H9 (cell line): Measurements from ENCODE around the gene TRIP6. TPM values are rescaled to one million over a fixed set of nuclear protein-coding genes. Genes with fewer than 3 reads are reported as not detected.

ENCODE experiments used
- DNase-seq: peaks from one replicate; pipeline ENCODE4 v3.0.0-alpha.2; 2017
- H2AFZ ChIP-seq: one replicate; pipeline ENCODE4 v1.6.1; 2013; ENCODE audit warnings: mild to moderate bottlenecking, low read length, control low read depth, moderate library complexity
- H2AK5ac ChIP-seq: 2 replicates; pipeline ENCODE4 v1.6.1; 2013; ENCODE audit warnings: low read length, control low read depth, mixed read lengths; ENCODE audit not compliant: insufficient read length
- H2BK120ac ChIP-seq: one replicate; pipeline ENCODE4 v1.6.1; 2013; ENCODE audit warnings: low read depth, mild to moderate bottlenecking, low read length, control low read depth, inconsistent platforms; ENCODE audit not compliant: poor library complexity, severe bottlenecking
- H2BK12ac ChIP-seq: 2 replicates; pipeline ENCODE4 v1.6.1; 2013; ENCODE audit warnings: low read length, control low read depth, mixed read lengths, low read depth; ENCODE audit not compliant: insufficient read length
- H2BK15ac ChIP-seq: 2 replicates; pipeline ENCODE4 v1.6.1; 2013; ENCODE audit warnings: low read depth, low read length, control low read depth
- H2BK20ac ChIP-seq: one replicate; pipeline ENCODE4 v1.6.1; 2013; ENCODE audit warnings: low read depth, mild to moderate bottlenecking, low read length, control low read depth, inconsistent platforms; ENCODE audit not compliant: poor library complexity, severe bottlenecking
- H2BK5ac ChIP-seq: 2 replicates; pipeline ENCODE4 v1.6.1; 2013; ENCODE audit warnings: low read length, control low read depth, mixed read lengths; ENCODE audit not compliant: insufficient read length
- H3K14ac ChIP-seq: 2 replicates; pipeline ENCODE4 v1.6.1; 2013; ENCODE audit warnings: low read length, control low read depth; ENCODE audit not compliant: insufficient read depth
- H3K18ac ChIP-seq: 2 replicates; pipeline ENCODE4 v1.6.1; 2013; ENCODE audit warnings: low read depth, mild to moderate bottlenecking, mixed read lengths, low read length, control low read depth; ENCODE audit not compliant: insufficient read length
- H3K23ac ChIP-seq: 2 replicates; pipeline ENCODE4 v1.6.1; 2013; ENCODE audit warnings: low read length, control low read depth, mixed read lengths, low read depth; ENCODE audit not compliant: insufficient read length
- H3K23me2 ChIP-seq: 2 replicates; pipeline ENCODE4 v1.6.1; 2013; ENCODE audit warnings: low read depth, mild to moderate bottlenecking, mixed read lengths, low read length, control low read depth; ENCODE audit not compliant: insufficient read length, poor library complexity, severe bottlenecking
- H3K27ac ChIP-seq: 2 replicates; pipeline ENCODE4 v1.5.1; 2013; ENCODE audit warnings: low read length, control low read depth, mixed read lengths, low read depth; ENCODE audit not compliant: insufficient read length
- H3K27me3 ChIP-seq: 2 replicates; pipeline ENCODE4 v1.6.1; 2013; ENCODE audit warnings: low read length, control low read depth, inconsistent platforms; ENCODE audit not compliant: insufficient read depth
- H3K4ac ChIP-seq: 2 replicates; pipeline ENCODE4 v1.6.1; 2013; ENCODE audit warnings: low read depth, mild to moderate bottlenecking, control low read depth, inconsistent platforms, low read length, moderate library complexity
- H3K4me1 ChIP-seq: 2 replicates; pipeline ENCODE4 v1.6.1; 2013; ENCODE audit warnings: low read length, control low read depth, inconsistent platforms; ENCODE audit not compliant: insufficient read depth
- H3K4me2 ChIP-seq: 2 replicates; pipeline ENCODE4 v1.6.1; 2013; ENCODE audit warnings: low read length, control low read depth, mixed read lengths; ENCODE audit not compliant: insufficient read length, insufficient read depth
- H3K56ac ChIP-seq: 2 replicates; pipeline ENCODE4 v1.6.1; 2013; ENCODE audit warnings: low read depth, mild to moderate bottlenecking, mixed read lengths, low read length, control low read depth; ENCODE audit not compliant: insufficient read length
- H3K79me1 ChIP-seq: 2 replicates; pipeline ENCODE4 v1.6.1; 2013; ENCODE audit warnings: low read depth, mild to moderate bottlenecking, moderate library complexity, low read length, control low read depth, inconsistent platforms; ENCODE audit not compliant: insufficient read depth, poor library complexity, severe bottlenecking
- H3K79me2 ChIP-seq: 2 replicates; pipeline ENCODE4 v1.6.1; 2013; ENCODE audit warnings: low read length, control low read depth, inconsistent platforms; ENCODE audit not compliant: insufficient read depth
- H3K9ac ChIP-seq: 2 replicates; pipeline ENCODE4 v1.6.1; 2013; ENCODE audit warnings: low read length, control low read depth, mixed read lengths; ENCODE audit not compliant: insufficient read length; ENCODE audit errors: extremely low read depth
- H3K9me3 ChIP-seq: one replicate; pipeline ENCODE4 v1.6.1; 2013; ENCODE audit warnings: low read depth, low read length, inconsistent platforms; ENCODE audit not compliant: control insufficient read depth
- H3T11ph ChIP-seq: one replicate; pipeline ENCODE4 v1.6.1; 2013; ENCODE audit warnings: mild to moderate bottlenecking, low read length, control low read depth, inconsistent platforms
- H4K20me1 ChIP-seq: one replicate; pipeline ENCODE4 v1.6.1; 2013; ENCODE audit not compliant: control insufficient read depth, insufficient read length, insufficient read depth
- H4K5ac ChIP-seq: 2 replicates; pipeline ENCODE4 v1.6.1; 2013; ENCODE audit warnings: low read depth, mild to moderate bottlenecking, mixed read lengths, low read length, control low read depth; ENCODE audit not compliant: insufficient read length
- H4K8ac ChIP-seq: replicated peaks from 2 replicates; pipeline ENCODE4 v1.6.1; 2013; ENCODE audit warnings: low read length, control low read depth, mixed read lengths, low read depth; ENCODE audit not compliant: insufficient read length
- H4K91ac ChIP-seq: 2 replicates; pipeline ENCODE4 v1.6.1; 2013; ENCODE audit warnings: low read depth, mild to moderate bottlenecking, moderate library complexity, mixed read lengths, low read length, control low read depth; ENCODE audit not compliant: insufficient read length
- H3K27ac Mint-ChIP-seq, 3 experiments: 2 replicates in 2 of 3; 3 replicates in 1 of 3; pipeline ENCODE4 v1.8.0; 2020 to 2021; ENCODE audit warnings: mixed read lengths in 3 of 3, mild to moderate bottlenecking in 1 of 3, moderate library complexity in 1 of 3
- H3K27me3 Mint-ChIP-seq: 2 replicates; pipeline ENCODE4 v1.8.0; 2021; ENCODE audit warnings: low read depth, mild to moderate bottlenecking, moderate library complexity, mixed read lengths
- H3K36me3 Mint-ChIP-seq, 3 experiments: 2 replicates in 2 of 3; 3 replicates in 1 of 3; pipeline ENCODE4 v1.8.0; 2020 to 2021; ENCODE audit warnings: low read depth in 3 of 3, mixed read lengths in 3 of 3; ENCODE audit not compliant: insufficient read depth in 1 of 3
- H3K4me1 Mint-ChIP-seq, 2 experiments: 2 replicates each; pipeline ENCODE4 v1.8.0; 2020; ENCODE audit warnings: mixed read lengths in 2 of 2
- H3K4me3 Mint-ChIP-seq, 2 experiments: 2 replicates in 1 of 2; 3 replicates in 1 of 2; pipeline ENCODE4 v1.8.0; 2020 to 2021; ENCODE audit warnings: mild to moderate bottlenecking in 2 of 2, mixed read lengths in 2 of 2, moderate library complexity in 1 of 2
- H3K9me3 Mint-ChIP-seq, 2 experiments: 2 replicates in 1 of 2; 3 replicates in 1 of 2; pipeline ENCODE4 v1.8.0; 2020; ENCODE audit warnings: mild to moderate bottlenecking in 2 of 2, mixed read lengths in 2 of 2, moderate library complexity in 1 of 2
- CTCF ChIP-seq: fragments of 200-600 bp; sonication (generic); conservative IDR thresholded peaks from 3 replicates; pipeline ENCODE4 v1.8.0; 2021; ENCODE audit warnings: antibody characterized with exemption, mild to moderate bottlenecking
- WGBS: extraction: QIAGEN DNeasy Blood & Tissue Kit; methylation state at CpG from one replicate; pipeline ENCODE4 v1.1.7; 2013; ENCODE audit warnings: missing lambda C conversion rate, low lambda C conversion rate, mixed read lengths; ENCODE audit not compliant: insufficient read length; ENCODE audit errors: extremely low coverage; 5-methylcytosine and 5-hydroxymethylcytosine counted together
- total RNA-seq: library from RNA; stranded (reverse); gene quantifications from 2 replicates; pipeline ENCODE4 v1.2.1, GENCODE V29; 2021

The TRIP6 gene
- total RNA-seq, 1 experiment from 2014 or later, result 122 TPM

GRCh38 chr7:100886936-100887515, 19.8 kb downstream of the TRIP6 start:
- no peak overlapping the region for H3K14ac ChIP-seq
- no peak overlapping the region for H4K91ac ChIP-seq
- no peak overlapping the region for H3K9ac ChIP-seq
- H3K9me3 ChIP-seq, result no peaks in the 10 kb centered on the region
- H2AK5ac ChIP-seq, result no peak overlapping the region
- no peak overlapping the region for H2BK120ac ChIP-seq
- Mint-ChIP-seq H3K27me3 (no peaks in the 10 kb centered on the region; the same call in 1 of the 2 replicates), H3K4me3 (peak overlapping the region; percentile 24 to 83), H3K9me3 (no peaks in the 10 kb centered on the region), H3K4me1 (peaks cover 36 to 49% of the 10 kb centered on the region in 2 experiments), H3K36me3 (peaks cover 59 to 69% (median 66%) of the 10 kb centered on the region in 3 experiments), H3K27ac (peak overlapping the region; percentile 79 to 92 (median 88); a peak in 5 of 7 replicates)
- no peak overlapping the region for H2BK20ac ChIP-seq
- H2BK15ac ChIP-seq, result no peak overlapping the region
- TF ChIP-seq CTCF, result no peak
- H3K4ac ChIP-seq, result no peak overlapping the region
- peaks cover 6% of the 10 kb centered on the region; the same call in 1 of the 2 replicates for H3K79me2 ChIP-seq
- H3K56ac ChIP-seq, result no peak overlapping the region
- no peak overlapping the region for H4K8ac ChIP-seq
- H3K4me1 ChIP-seq, result peaks cover 2% of the 10 kb centered on the region; the same call in 1 of the 2 replicates
- no peak for DNase-seq
- H4K5ac ChIP-seq, result no peak overlapping the region
- no peak overlapping the region for H2BK5ac ChIP-seq
- H3K79me1 ChIP-seq, result no peaks in the 10 kb centered on the region
- H3T11ph ChIP-seq, result no peak overlapping the region
- no peak overlapping the region for H2AFZ ChIP-seq
- H3K27ac ChIP-seq, result no peak overlapping the region
- WGBS, result no CpG with 5 or more reads among the region's 25 CpGs
- H3K18ac ChIP-seq, result no peak overlapping the region
- H4K20me1 ChIP-seq, result no peaks in the 10 kb centered on the region
- H2BK12ac ChIP-seq, result no peak overlapping the region
- H3K23ac ChIP-seq, result no peak overlapping the region
- no peaks in the 10 kb centered on the region for H3K27me3 ChIP-seq
- H3K23me2 ChIP-seq, result peaks cover 24% of the 10 kb centered on the region
- no peak overlapping the region for H3K4me2 ChIP-seq
